ES-I3 (cell line): Measurements from ENCODE around the gene MPHOSPH9.

ENCODE experiments used
- H3K36me3 ChIP-seq: 2 replicates; pipeline ENCODE4 v1.6.1; 2013; ENCODE audit warnings: mild to moderate bottlenecking, low read length, control low read depth, moderate library complexity; ENCODE audit not compliant: insufficient read depth
- H3K4me1 ChIP-seq: 2 replicates; pipeline ENCODE4 v1.6.1; 2013; ENCODE audit warnings: mild to moderate bottlenecking, control low read depth, low read length; ENCODE audit not compliant: insufficient read depth
- H3K9ac ChIP-seq: 2 replicates; pipeline ENCODE4 v1.6.1; 2013; ENCODE audit warnings: low read depth, mild to moderate bottlenecking, low read length, moderate library complexity
- H3K9me3 ChIP-seq: 2 replicates; pipeline ENCODE4 v1.6.1; 2013; ENCODE audit warnings: mild to moderate bottlenecking, low read length, moderate library complexity; ENCODE audit not compliant: control insufficient read depth, insufficient read depth

Gene MPHOSPH9

GRCh38 chr12:123232807-123233504, at the start of gene MPHOSPH9, which contains the start of gene MTRFR:
TSS of gene MPHOSPH9 (minus strand) at chr12:123233141. CDS start at chr12:123230364, 2,777 bp downstream.
TSS of gene MTRFR (plus strand) at chr12:123233436. CDS start at chr12:123253675, 20,239 bp downstream.
- Histone ChIP-seq H3K9me3 (no peaks in the 10 kb centered on the region), H3K36me3 (no peaks in the 10 kb centered on the region; the same call in 1 of the 2 replicates), H3K9ac (peak within 1 kb of the TSS; percentile 67), H3K4me1 (no peaks in the 10 kb centered on the region)

GRCh38 chr12:123282111-123282510, 49.2 kb upstream of the MPHOSPH9 start:
- Histone ChIP-seq H3K9me3 (no peaks in the 10 kb centered on the region), H3K36me3 (no peaks in the 10 kb centered on the region), H3K9ac (no peak overlapping the region), H3K4me1 (no peaks in the 10 kb centered on the region)

- Histone ChIP-seq H3K36me3 (no peaks in the 10 kb centered on the region), H3K9ac (no peak overlapping the region), H3K9me3 (no peaks in the 10 kb centered on the region)
These were observed 48.0 kb upstream of the MPHOSPH9 start for GRCh38 chr12:123280971-123281370.

GRCh38 chr12:123278101-123278627, 45.2 kb upstream of the MPHOSPH9 start:
- no peaks in the 10 kb centered on the region for H3K36me3 ChIP-seq
- no peak overlapping the region for H3K9ac ChIP-seq
- H3K4me1 ChIP-seq: peaks cover 2% of the 10 kb centered on the region; the same call in 1 of the 2 replicates
- H3K9me3 ChIP-seq: no peaks in the 10 kb centered on the region

More at GRCh38 chr12:123280971-123281370, 48.0 kb upstream of the MPHOSPH9 start:
- no peaks in the 10 kb centered on the region for H3K4me1 ChIP-seq

- Histone ChIP-seq H3K9me3 (no peaks in the 10 kb centered on the region), H3K36me3 (no peaks in the 10 kb centered on the region), H3K4me1 (peaks cover 9% of the 10 kb centered on the region), H3K9ac (no peak overlapping the region)
These were observed 40.2 kb upstream of the MPHOSPH9 start for GRCh38 chr12:123273166-123273565.

- peaks cover 9% of the 10 kb centered on the region for H3K4me1 ChIP-seq
- no peaks in the 10 kb centered on the region for H3K36me3 ChIP-seq
- no peaks in the 10 kb centered on the region for H3K9me3 ChIP-seq
- peak overlapping the region; percentile 60 for H3K9ac ChIP-seq
These were observed 38.2 kb upstream of the MPHOSPH9 start for GRCh38 chr12:123271001-123271668.

- H3K4me1 ChIP-seq: peaks cover 9% of the 10 kb centered on the region
These were observed 37.5 kb upstream of the MPHOSPH9 start for GRCh38 chr12:123270214-123271000.

GRCh38 chr12:123269896-123270213, 36.9 kb upstream of the MPHOSPH9 start:
- Histone ChIP-seq H3K36me3 (no peaks in the 10 kb centered on the region), H3K4me1 (peaks cover 9% of the 10 kb centered on the region), H3K9ac (peak overlapping the region; percentile 60), H3K9me3 (no peaks in the 10 kb centered on the region)

More at GRCh38 chr12:123270214-123271000, 37.5 kb upstream of the MPHOSPH9 start:
- Histone ChIP-seq H3K9me3 (no peaks in the 10 kb centered on the region), H3K9ac (peak overlapping the region; percentile 60), H3K36me3 (no peaks in the 10 kb centered on the region)

- Histone ChIP-seq H3K9ac (peak overlapping the region; percentile 60), H3K9me3 (no peaks in the 10 kb centered on the region), H3K4me1 (peaks cover 9% of the 10 kb centered on the region), H3K36me3 (no peaks in the 10 kb centered on the region)
These were observed 36.5 kb upstream of the MPHOSPH9 start for GRCh38 chr12:123269395-123269892.

- Histone ChIP-seq H3K9ac (0 out of 2 replicates have a peak overlapping the region, but pooled peaks have one; percentile 7), H3K4me1 (peaks cover 9% of the 10 kb centered on the region), H3K9me3 (no peaks in the 10 kb centered on the region), H3K36me3 (no peaks in the 10 kb centered on the region)
These were observed 35.9 kb upstream of the MPHOSPH9 start for GRCh38 chr12:123268850-123269249.

- H3K36me3 ChIP-seq: peaks cover 1% of the 10 kb centered on the region; the same call in 1 of the 2 replicates
- peaks cover 7% of the 10 kb centered on the region for H3K4me1 ChIP-seq
- H3K9ac ChIP-seq: no peak overlapping the region
- H3K9me3 ChIP-seq: no peaks in the 10 kb centered on the region
These were observed 35.3 kb upstream of the MPHOSPH9 start for GRCh38 chr12:123267991-123268843.

GRCh38 chr12:123267335-123267920, 34.5 kb upstream of the MPHOSPH9 start:
- no peaks in the 10 kb centered on the region for H3K9me3 ChIP-seq
- H3K9ac ChIP-seq: no peak overlapping the region
- H3K36me3 ChIP-seq: peaks cover 3% of the 10 kb centered on the region; the same call in 1 of the 2 replicates
- H3K4me1 ChIP-seq: no peaks in the 10 kb centered on the region; the same call in 1 of the 2 replicates

GRCh38 chr12:123266679-123267277, 33.8 kb upstream of the MPHOSPH9 start:
- no peaks in the 10 kb centered on the region; the same call in none of the 2 replicates for H3K4me1 ChIP-seq
- H3K9me3 ChIP-seq: no peaks in the 10 kb centered on the region
- H3K36me3 ChIP-seq: peaks cover 3% of the 10 kb centered on the region; the same call in 1 of the 2 replicates
- no peak overlapping the region for H3K9ac ChIP-seq
